Stimulated activated CD8-positive, alpha-beta memory T cell treated with anti-CD3 and anti-CD28 coated beads, Interleukin-15, amount 100 ng/mL, for 4 hours (primary cell): Measurements from ENCODE around the gene DBNDD1.
"Not testable (repeated sequence)": the region's sequence is repeated elsewhere in the genome, so short reads cannot be mapped to it uniquely, and the experiment has no call there.

Source experiments
- DNase-seq, 2 donors: peaks; one replicate each; pipeline ENCODE4 v3.0.0-alpha.2; 2020; ENCODE audit warnings: low read depth in 2 of 2

Gene DBNDD1

DNA sequence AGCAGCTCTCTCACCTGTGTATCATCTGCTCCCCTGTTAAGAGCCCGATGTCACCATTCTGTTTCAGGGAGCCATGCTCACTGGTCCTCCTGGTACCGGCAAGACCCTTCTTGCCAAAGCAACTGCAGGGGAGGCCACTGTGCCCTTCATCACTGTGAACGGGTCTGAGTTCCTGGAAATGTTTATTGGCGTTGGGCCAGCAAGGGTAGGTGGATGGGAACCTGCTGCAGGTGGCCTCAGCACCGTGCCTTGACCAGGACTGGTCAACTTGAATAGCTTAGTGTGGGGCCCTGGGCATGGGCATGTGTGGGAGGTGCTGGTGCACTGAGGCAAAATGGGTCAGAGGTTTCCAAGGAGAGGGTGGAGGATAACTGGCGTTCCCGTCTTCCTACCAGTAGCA, 28.5 kb downstream of the DBNDD1 start:
- DNase-seq = no peak

DNA sequence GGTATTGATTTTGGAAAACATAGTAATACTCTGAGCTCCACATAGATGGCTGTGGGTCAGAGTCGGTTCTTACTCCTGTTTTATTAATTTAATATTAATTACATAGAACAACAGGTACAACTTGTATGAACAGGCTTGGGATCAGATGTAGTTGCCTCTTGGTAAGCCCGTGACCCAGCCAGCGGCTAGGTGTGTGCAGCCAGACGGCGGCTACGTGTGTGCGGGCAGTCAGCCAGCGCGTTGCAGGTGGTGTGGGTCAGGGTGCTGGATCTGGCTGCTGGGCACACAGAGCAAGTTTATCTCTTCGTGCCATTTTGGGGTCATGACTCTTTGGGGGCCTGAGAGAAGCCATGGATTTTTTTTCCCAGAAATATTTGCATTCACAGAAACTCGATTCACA, 30.3 kb downstream of the DBNDD1 start:
- no peak for DNase-seq

DNA sequence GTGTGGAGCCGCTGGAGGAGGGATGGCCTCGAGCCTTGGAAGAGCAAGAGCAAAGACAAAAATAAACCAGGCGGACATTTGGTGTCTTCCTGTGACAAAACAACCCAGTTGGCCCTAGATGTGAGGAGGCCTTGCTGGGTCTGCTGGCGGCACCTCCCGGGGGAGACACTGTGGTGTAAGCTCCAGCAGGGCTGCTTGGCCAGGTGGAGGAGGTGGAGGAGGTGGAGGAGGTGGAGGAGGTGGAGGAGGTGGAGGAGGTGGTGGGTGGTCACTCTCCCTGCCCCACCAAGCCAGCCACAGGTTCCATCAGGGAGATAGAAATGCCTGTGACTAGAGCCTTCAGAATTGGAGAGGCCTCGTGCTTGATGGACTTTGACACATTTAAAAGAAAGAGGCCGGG, 32.1 kb downstream of the DBNDD1 start:
- no peak for DNase-seq

DNA sequence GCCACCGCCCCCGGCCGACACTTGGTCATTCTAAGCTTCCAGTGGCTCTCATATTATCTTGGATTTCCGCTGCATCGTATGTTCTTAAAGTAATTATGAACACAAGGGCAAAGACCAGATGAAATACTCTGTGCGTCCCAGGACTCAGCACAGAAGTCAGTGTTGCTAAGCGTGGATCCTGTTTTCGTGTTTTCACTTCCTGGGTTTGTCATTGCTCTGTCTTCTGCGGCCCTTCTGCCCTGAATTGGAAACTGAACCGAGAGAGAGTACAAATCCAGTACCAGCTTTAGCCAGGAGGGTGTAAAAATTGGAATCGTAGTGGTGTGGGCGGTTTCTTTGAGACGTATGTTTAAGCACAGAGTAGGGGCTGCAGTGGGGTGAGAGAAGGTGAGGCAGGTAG, 32.7 kb downstream of the DBNDD1 start:
- no peak for DNase-seq

DNA sequence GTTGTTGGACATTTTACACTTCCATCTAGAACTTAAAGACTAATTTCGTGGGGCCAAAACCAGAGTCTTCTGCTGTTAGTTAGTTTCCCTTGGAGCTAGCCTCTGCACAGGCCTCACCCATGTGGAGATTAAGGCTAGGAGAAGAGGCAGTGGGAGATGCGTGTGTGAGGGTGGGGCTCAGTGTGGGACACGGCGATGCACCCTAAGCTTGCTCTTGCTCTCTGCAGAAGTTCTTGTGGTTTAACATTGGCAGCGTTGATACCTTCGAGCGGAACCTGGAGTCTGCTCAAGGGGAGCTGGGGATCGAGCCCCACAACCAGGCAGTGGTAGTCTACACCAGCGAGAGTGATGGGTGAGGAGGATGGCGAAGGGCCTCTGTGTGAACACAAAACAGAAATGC, 34.0 kb downstream of the DBNDD1 start:
- DNase-seq = no peak

DNA sequence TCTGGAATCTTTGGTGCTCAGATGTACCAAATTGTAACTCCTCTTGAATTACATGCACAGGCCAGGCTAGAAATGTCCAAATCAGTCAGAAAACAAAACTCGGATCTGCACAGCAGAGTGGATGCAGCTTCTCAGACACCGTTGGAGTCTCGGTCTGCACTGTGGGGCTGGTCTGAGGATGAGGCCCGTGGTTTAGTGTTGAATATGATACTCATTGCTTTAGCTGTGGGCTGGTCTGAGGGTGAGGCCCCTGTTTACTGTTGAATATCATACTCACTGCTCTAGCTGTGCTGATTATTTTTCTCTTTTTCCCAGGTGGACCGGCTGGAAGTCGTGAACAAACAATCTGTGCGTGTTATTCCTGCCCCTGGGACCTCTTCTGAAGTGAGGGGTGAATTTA, 35.0 kb downstream of the DBNDD1 start:
- DNase-seq = no peak

DNA sequence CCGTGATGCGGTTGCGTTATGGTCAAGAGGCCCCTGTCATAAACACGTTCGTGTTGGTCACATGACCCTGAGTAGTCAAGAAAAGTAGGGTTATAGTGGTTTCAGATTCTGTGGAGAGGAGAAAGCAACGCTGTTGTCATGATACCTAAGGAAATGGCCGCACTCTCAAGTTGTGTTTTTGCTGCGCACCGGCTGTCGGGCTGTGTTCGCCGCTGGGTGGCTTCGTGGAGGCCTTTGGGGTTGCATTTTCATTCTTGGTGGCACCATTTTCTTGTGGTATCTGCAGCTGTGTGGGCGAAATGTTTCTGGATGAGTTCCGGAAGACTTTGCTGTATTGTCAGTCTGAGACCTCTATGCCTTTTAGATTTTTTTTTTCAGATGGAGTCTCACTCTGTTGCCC, 35.7 kb downstream of the DBNDD1 start:
- DNase-seq = no peak

DNA sequence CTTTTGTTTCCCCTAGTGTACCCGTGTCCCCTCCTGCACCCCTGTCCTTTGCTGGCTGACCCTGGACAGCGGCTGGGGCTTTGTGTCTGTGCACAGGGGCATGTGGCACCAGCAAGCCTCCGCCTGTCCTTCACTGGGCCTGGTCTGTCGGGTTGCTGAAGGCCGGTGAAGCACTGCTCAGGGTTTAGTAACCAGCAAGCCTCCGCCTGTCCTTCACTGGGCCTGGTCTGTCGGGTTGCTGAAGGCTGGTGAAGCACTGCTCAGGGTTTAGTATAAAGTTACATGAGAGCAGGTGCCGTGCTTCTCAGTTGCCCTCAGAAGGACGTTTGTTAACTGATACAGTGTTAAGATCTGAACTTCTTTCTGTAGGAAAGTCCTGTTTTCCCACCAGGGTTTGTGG, 36.9 kb downstream of the DBNDD1 start:
- DNase-seq = no peak

DNA sequence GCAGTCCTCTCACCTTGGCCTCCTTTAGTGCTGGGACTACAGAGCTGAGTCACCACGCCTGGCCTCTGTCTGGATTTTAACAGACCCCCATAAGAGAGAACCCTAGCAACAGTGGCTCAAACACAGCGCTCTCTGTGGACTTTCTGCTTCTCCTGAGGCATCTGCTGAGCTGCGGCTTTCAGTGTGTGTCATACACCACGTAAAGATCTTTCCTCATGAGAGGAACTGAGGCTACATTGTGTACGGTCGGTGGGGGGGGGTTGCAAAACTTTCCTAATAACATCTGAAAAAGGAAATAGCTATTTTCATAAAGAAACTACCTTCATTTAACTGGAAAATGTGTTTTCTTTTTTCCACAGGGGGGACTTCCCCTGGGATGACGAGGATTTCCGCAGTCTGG, 37.8 kb downstream of the DBNDD1 start:
- no peak for DNase-seq

DNA sequence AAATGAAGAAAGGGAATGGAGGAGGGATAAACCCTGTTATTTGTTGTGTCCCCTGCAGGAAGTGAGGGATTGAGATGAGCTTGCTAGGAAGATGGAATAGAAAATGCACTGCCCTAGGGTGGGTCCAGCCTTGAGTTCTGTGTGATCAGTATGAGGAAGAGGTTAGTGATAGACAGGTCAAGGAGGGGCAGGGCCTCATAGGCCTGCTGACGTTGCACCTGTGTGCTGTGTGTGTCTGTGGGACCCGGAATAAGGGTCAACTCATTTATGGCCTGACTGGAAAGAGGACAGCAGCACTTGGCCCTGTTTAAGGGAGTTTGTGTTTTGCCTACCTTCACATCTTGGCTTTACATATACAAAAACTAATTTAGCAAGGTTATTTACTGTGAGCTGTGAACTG, 44.4 kb downstream of the DBNDD1 start:
- DNase-seq = no peak

DNA sequence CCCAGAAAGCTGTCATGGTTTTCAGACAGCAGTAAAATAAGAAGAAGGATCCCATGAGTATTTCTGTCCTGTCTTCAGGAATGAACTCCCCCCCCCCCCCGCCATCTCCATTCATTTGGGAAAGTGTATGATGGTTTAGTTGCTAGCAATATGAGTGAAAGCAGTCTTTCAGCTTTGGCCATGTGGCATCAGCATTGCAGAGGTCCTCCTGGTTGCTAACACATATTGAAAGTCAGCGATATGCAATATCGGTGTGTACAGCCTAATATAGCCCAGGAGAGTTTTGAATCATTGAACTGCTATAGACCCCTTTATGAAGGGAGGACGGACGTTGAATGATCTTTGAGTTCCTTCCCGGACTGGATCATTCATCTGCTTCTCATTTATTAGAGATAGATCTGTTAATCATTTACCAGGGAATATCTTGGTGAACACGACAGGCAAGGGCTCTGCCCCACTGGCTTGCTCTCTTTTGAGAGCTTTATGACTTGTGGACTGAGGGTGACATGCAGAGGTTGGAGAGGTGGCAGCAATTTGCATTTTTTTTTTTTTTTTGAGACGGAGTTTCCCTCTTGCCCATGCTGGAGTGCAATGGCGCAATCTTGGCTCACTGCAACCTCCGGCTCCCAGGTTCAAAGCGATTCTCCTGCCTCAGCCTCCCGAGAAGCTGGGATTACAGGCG, 45.5 kb downstream of the DBNDD1 start:
- no peak for DNase-seq

DNA sequence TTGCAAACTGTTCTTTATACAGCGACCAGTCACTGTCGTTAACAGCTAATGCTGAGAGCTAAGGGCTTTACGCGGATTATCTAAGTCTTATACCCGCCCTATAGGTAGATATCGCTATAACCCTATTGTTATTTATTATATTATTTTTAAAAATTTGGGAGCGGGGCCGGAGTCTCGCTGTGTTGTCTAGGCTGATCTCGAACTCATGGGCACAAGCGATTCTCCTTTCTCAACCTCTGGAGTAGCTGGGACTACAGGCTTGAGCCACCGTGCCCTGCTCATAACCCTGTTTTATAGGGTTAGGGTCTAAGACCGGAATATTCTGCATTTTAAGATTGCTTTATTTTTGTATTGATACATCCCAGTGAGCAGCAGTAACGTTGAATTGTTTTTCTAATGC, 46.0 kb downstream of the DBNDD1 start:
- DNase-seq = no peak

DNA sequence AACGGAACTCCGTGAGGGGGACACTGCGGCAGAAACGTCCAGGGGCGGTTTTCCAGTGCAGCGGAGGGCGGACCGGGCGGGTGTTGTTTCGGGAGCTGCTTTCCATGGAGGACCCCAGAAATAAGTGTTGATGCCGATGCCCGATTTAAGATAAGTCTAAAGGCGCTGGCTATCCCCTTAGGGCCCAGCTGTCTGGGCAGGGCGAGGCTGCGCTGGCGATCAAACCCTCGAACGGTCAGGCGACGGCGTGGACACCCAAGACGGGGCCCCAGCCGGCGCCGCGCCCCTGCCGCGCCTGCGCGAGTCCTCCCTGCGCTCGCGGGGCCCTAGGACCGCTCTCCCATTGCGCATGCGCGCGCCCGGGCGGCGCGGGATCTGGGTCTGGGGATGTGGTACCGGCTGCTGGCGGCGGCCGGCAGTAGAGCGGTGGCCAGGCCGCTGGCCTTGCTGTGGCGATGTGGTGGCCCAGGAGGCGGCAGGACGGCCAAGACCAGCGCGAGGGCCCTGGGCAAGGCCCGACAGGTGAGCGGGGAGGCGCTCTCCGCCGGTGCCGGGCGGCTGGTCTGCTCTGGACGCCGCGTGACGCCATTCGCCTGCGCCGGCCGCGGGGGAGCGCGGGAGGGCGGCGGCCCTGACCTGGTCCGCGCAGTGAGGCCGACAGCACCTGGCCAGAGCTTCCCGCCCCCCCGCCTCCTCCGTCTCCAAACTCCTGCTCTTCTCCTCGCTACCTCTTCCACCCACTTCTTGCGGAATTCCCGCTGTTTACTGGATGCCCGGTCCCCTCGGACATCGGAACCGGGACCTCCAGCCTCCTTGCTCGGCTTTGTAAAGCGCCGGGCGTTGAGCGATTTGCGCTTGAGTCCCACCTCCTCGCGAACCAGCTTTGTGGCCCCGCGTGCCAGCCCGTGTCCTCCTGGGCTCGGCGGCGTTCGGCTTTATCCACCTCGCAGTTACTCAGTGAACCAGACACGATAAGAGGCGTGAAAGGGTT, 46.7 kb downstream of the DBNDD1 start:
- peak; percentile 75 to 85 for DNase-seq

DNA sequence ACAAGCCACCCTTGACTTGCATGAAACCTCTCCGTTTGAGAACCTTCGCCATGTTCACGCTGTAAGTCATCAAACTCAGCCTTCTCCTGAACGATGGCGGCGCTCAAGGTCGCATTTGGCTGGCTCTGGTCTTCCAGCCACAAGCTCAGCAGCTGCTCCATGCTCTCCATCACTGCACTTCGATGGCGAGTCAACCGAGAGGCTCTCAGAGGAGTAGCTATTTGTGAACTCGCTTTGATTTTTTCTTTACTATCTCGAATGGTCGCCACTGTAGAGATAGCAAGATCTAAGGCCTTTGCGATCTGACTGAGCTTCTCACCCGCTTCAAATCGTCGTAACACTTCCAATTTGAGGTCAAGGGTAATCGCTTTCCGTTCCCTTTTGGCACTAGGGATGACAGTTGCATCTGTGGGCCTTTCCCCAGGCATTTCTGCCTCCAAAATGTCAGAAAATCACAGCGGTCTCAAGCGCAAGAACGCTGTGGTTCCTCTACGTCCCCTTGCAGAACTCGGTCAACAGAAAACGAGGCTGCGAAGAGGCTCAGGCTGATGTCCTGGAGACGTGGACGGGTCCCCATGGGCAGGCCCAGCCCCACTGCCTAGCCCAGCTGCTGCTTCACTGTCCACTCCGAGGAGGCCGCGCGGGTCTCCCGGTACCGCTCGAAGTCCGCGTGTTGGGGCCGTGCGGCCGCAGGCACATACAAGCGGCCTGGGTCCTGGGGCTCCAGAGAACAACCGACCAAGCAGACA, 47.6 kb downstream of the DBNDD1 start:
- DNase-seq = no peak

DNA sequence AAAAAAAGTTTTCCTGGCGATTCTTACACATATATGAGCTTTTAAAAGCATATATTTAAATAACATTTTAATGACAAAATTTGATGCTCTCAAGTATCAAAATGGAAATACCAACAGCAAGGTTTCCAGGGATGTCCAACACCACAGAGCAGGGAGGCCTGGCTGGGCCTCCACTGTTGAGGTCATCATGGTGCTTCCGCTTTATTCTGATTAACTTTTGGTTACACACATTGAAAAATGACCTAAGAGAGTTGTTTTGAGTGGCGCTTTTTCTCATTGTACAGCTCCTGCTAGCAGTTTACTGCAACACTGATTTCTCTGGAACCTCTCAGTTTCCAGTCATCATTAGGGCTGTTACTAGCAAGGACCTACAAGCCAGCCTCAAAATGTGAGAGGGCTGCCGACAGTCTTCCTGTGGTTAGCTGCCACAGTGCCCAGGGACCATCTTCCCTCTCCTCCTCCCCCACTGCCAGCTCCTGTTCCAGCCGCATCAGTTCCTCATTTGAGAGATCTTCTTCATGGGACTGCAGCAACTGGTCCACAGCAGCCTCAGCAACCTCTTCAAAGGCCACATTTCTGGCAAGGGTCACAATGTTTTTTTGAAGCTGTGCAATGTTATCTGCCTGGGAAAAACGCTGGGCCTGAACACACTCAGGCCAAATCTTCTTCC, 49.4 kb downstream of the DBNDD1 start:
- DNase-seq = no peak

DNA sequence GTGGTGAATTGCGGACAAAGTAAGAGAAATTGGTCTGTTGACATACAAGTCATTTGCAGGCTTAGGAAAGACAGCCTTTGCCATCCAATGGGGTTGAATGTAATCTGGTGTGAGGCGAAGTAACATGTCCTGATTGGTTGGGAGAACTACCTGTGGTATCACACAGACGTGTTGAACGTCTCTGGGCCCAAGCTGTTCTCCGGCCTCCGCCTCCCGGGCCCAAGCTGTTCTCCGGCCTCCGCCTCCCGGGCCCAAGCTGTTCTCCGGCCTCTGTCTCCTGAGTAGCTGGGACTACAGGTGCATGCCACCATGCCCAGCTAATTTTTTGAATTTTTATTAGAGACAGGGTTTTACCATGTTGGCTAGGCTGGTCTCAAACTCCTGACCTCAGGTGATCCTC, 51.2 kb downstream of the DBNDD1 start:
- not testable (repeated sequence) for DNase-seq

DNA sequence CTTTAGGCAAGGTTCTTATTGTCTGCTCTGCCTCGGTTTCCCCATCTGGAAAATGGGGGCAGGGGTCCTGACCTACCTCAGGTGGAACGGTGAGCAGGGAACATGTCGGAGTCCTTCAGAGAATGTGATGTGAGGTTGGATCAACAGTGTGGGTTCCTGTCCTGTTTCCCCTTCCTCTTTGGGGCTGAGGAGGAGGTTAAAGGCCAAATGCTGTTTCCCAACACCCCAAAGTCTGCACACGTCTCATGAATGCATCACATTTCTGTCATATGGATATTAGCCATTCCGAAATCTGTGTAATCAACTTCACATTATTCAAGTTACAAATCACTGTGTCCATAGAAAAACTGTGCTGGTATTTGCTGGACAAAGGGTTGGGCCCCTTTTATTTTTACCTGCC, 51.8 kb downstream of the DBNDD1 start:
- not testable (repeated sequence) for DNase-seq

DNA sequence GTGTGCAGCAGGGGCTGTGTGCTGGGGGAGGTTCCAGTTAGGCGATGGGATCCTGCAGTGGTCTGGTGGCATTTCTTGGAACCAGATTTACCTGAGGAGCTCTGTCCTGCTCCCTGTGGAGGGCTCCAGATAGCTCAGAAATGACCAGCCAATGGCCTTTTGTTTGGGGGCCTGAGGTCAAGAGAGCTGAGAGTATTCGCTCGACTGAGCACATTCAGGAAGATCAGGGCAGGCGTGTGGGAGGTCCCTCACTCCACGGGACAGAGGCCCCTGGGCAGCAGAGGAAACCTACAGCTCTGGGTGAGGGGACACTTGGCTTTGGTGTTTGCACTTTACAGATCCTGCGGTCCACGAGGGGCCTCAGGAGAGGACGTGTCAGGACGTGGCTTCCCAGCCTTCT, 52.5 kb downstream of the DBNDD1 start:
- DNase-seq = no peak

DNA sequence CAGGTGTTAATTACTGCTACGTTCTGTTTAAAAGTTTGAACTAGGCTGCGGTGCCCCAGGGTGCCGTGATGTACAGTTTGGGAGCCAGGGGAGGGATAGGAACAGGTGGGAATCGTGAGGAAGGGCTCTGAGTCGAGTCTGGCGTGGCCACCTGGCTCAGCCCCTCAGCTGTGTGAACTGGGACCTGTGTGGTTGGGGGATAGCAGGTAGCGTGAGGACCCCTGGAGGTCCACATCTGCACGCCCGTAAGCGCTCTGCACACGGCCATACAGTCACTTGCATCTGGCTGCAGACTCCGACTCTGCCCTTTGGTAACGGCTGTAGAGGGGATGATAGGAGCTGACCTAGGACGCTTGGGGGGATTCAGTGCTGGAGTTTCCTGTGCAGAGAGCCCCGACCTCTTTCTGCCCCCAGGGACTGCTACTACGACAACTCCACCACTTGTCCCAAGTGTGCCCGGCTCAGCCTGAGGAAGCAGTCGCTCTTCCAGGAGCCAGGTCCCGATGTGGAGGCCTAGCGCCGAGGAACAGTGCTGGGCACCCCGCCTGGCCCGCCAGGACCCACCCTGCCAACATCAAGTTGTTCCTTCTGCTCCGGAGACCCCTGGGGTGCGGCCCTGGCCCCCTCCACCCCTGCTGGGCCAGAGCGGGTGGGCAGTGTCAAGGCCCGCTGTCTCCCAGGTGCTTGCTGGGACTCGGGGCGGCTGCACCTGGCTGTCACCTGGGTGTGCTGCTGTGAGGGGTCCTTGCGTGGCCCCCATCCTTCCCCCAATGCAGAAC, 53.6 kb downstream of the DBNDD1 start:
- no peak for DNase-seq

DNA sequence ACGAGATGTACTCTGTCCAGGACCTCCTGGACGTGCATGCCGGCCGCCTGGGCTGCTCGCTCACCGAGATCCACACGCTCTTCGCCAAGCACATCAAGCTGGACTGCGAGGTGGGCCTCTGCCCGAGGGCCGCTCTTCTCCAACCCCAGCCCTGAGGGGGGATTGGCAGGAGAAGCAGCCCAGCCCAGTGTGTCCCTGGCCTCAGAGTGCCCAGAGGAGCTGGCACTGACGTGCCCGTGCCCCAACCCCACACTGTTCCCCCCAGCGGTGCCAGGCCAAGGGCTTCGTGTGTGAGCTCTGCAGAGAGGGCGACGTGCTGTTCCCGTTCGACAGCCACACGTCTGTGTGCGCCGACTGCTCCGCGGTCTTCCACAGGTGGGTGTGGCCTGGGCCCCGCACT, 55.1 kb downstream of the DBNDD1 start:
- DNase-seq = no peak
